GM19395 (cell line): Measurements from ENCODE around the gene CBR1.

Source experiments
- ATAC-seq: cut with Tn5 transposase; IDR thresholded peaks from one replicate; pipeline ENCODE4 v1.9.1; 2021; ENCODE audit warnings: mild to moderate bottlenecking, moderate library complexity; ENCODE audit not compliant: unreplicated experiment

The CBR1 gene

GRCh38 chr21:36111238-36111637 is 41.4 kb downstream of the CBR1 start:
- no peak for ATAC-seq

- no peak for ATAC-seq
Measured at GRCh38 chr21:36113647-36114428, 44.0 kb downstream of the CBR1 start.

GRCh38 chr21:36115138-36115730 is 45.4 kb downstream of the CBR1 start:
- no peak for ATAC-seq

GRCh38 chr21:36117286-36117741 is 47.5 kb downstream of the CBR1 start:
- no peak for ATAC-seq

GRCh38 chr21:36120304-36120888 is 50.6 kb downstream of the CBR1 start:
- no peak for ATAC-seq
